ENCODE measurements around the gene UTP25.

The UTP25 gene

DNA sequence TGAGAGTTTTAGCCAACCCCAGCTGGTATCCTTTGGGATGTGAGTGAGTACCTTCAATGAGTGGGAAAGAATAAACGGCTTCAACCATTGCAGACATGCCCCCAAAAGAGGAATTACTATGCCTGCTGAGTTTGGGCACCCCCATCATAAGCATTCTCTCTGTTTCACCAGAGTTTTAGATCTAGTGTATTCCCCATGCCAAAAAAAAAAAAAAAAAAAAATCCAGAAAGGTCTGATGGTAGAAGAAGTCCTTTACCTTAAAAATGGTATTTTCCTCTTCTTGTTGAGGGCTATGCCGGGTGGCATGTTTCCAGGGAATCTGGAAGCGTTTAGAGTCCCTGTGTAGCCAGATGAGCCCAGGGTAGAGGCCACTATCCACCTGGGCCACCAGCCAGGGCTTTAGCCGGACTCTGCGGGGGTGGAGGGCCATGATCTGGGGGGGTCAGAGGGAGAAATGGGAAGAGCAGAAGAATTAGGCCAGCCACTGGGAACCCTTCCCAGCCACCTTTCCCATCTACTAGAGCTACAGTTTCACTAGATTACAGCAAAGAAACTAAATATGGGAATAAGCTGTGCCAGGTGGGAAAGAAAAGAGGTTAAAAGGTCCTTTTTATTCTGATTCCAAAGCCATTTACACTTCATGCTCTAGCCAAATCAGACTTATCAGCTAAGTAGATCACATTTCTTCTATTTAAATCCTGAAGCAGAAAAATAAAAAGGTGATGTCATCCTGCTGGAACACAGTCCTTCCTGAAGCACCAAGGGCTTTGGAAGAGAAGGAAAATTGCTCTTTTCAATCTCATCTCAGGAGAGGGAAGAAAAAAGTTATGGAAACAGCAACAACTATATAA lies 26.6 kb upstream of the UTP25 start:
- TF ChIP-seq, protein P1, sequence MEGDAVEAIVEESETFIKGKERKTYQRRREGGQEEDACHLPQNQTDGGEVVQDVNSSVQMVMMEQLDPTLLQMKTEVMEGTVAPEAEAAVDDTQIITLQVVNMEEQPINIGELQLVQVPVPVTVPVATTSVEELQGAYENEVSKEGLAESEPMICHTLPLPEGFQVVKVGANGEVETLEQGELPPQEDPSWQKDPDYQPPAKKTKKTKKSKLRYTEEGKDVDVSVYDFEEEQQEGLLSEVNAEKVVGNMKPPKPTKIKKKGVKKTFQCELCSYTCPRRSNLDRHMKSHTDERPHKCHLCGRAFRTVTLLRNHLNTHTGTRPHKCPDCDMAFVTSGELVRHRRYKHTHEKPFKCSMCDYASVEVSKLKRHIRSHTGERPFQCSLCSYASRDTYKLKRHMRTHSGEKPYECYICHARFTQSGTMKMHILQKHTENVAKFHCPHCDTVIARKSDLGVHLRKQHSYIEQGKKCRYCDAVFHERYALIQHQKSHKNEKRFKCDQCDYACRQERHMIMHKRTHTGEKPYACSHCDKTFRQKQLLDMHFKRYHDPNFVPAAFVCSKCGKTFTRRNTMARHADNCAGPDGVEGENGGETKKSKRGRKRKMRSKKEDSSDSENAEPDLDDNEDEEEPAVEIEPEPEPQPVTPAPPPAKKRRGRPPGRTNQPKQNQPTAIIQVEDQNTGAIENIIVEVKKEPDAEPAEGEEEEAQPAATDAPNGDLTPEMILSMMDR (IDR thresholded peaks at IDR 0.05; ENCODE audit: insufficient read depth, low read depth, low read length, missing control alignments), result no peak
- DNase-seq (ENCODE audit: low read depth), result no peak
- no peak overlapping the region for H3K4me3 ChIP-seq (ENCODE audit: low read depth, low read length)

DNA sequence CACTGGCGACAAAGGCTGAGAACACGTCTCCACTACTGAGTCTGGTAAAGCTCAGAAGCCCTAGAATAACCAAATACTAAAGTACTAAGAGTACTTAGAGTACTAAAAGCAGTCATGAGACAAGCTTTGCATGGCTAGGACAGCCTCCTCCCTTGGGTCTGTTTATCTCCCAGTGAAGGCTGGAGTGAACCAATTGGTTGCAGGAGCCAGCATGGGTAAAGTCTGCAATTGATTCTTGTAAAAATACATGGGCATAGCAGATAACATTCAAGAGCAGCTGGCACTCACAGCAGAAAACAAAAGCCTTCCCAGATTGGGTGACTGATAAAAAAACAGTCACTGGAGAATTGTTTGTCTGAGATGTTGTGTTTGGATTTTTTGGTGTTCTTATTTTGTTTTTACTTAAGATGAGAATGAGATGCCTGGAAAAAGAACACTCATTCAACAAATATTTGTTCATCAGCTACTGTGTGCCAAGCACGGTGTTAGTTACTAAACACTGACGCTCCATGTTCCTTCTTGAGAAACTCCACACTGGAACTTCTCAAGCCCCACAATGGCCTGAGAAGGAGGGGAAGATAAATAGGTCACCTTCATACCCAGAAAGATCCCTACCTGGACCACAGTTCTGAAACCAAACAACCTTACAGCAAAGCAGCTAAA lies 25.5 kb upstream of the UTP25 start:
- TF ChIP-seq, protein P1 (IDR thresholded peaks at IDR 0.05; ENCODE audit: insufficient read depth, low read depth, low read length, missing control alignments), result no peak
- H3K4me3 ChIP-seq (ENCODE audit: low read depth, low read length), result no peak overlapping the region
- no peak for DNase-seq (ENCODE audit: low read depth)

DNA sequence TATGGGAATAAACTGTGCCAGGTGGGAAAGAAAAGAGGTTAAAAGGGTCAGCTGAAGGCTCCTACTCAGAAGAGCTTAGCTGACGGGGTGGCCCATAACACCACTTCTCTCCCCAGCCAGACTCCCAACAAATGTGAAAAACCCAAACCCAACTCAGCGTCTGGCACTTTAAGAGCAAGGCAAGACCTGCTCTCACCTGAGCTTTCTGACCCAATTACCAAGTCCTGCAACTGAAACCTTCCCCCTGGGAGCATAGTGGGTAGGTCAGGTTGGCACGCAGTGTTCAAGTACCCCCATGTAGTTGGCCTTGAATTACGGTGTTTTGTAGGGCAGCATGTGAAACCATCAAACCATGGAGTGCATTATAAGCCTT lies 25.0 kb upstream of the UTP25 start:
- TF ChIP-seq, protein P1 (IDR thresholded peaks at IDR 0.05; ENCODE audit: insufficient read depth, low read depth, low read length, missing control alignments), result no peak
- no peak overlapping the region for H3K4me3 ChIP-seq (ENCODE audit: low read depth, low read length)
- DNase-seq (ENCODE audit: low read depth), result no peak

DNA sequence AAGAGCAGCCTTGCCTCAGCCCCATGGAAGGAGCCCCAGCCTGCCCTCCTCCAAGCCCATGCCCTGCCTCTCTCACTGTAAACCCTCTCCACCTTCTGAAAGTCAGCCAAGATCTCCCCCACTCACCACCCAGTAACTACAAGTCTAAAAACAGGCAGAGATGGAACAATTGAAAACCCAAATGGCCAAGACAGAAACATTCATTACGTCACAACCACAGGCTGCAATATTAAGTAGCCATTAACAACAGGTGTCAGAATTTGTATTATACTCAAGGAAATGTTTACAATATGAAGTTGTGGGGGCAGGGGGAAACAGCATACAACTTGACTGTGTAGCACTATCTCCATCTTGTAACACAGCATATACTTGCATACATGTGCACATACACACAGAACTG lies 24.2 kb upstream of the UTP25 start:
- DNase-seq (ENCODE audit: low read depth), result no peak
- no peak overlapping the region for H3K4me3 ChIP-seq (ENCODE audit: low read depth, low read length)
- TF ChIP-seq, protein P1 (IDR thresholded peaks at IDR 0.05; ENCODE audit: insufficient read depth, low read depth, low read length, missing control alignments), result no peak

DNA sequence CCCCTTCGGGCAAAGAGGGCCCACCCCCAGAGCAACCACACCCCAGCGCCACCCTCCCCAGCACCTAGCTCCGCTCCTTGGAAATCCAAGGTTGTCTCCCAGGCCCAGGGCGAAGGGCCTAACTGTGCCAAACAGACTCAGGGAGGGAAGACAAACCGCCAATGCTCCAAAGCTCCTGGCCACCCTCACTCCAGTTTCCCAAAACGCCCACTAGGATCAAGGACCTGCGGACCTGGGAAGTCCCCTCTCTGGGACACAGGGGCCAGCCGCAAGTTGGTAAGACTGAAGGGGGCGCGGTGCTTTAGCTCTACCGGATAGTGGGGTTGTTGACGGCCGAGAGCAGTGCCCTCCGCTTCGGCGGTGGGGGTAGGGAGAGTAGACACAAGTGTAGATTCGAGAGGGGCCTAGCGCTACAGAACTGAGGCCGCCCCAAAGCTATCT lies 22.4 kb upstream of the UTP25 start:
- DNase-seq (ENCODE audit: low read depth), result no peak
- TF ChIP-seq, protein P1 (IDR thresholded peaks at IDR 0.05; ENCODE audit: insufficient read depth, low read depth, low read length, missing control alignments), result no peak
- H3K4me3 ChIP-seq (ENCODE audit: low read depth, low read length), result no peak overlapping the region

DNA sequence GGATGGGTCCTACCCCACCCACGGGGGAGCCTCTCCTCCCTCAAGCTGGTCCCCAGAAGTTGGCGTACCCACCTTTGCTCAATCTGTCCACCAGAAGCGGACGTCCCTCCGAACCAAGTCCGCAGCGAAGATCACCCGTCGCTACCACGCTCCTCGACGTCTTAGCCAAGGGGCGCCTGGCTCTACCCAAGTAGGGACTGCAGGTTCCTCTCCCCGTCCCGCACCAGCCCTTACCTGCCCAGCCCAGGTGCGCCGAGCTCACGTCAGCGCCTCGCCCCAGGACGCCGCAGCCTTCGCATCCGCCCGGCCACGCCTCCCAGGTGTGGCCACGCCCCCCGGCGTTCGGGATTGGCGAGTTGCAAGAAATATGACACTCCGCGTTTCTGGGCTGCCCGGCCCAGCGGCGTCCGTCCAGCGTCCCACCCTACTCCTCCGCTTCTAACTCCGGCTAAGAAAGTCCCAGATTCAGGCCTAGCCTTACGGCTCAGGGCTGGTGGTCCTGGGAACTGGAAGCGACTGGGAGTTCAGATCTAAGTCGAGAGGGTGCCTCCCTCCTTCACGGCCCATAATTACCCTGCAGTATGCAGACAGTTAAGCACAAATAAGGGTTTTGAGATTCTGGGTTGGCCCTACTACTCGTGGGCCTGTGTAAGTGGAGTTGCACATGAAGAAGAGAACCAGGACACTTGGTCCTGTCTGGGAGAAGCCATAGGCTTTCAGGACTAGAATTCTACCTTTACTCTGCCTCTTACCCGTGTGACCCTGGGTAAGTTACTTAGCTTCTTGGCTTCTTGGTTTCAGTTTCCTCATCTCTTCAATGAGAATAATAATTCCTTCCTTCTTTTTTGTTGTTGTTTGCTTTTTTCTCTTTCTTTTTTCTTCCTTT lies 21.7 kb upstream of the UTP25 start, which contains the start of gene IRF6:
Gene IRF6 (minus strand): TSS at position 268 of the 886 bp plus-strand sequence. CDS start 4,729 bp downstream, outside the sequence.
- peak; percentile 84 for DNase-seq (ENCODE audit: low read depth)
- H3K4me3 ChIP-seq (ENCODE audit: low read depth, low read length), result peak within 1 kb of the TSS; percentile 65
- TF ChIP-seq, protein P1 (IDR thresholded peaks at IDR 0.05; ENCODE audit: insufficient read depth, low read depth, low read length, missing control alignments), result no peak

All from GM12865 (cell line).